Kidney tubule cell (primary cell): ENCODE data around the gene MON1B.

Source experiments
- DNase-seq: peaks from one replicate; pipeline ENCODE4 v3.0.0-alpha.2; 2018; ENCODE audit warnings: low spot score

The MON1B gene

DNA sequence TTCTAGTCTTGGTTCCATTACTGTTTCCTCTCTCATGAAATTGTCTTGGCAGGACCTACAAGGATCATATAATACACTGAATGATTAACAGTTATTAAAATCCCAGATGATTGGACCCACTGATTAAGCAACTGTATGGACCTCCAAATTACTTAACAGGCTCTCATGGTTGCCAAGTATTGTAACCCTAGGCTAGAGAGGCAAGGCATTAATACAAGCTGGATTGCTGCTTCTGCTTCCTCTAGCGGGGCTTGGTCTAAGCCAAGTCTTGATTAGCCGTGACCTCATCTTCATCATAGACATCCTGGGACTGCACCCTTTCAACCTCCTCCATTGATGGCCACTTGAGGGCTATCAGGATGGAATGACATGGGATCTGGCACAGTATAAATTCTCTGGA lies 55.2 kb downstream of the MON1B start:
- DNase-seq: no peak

DNA sequence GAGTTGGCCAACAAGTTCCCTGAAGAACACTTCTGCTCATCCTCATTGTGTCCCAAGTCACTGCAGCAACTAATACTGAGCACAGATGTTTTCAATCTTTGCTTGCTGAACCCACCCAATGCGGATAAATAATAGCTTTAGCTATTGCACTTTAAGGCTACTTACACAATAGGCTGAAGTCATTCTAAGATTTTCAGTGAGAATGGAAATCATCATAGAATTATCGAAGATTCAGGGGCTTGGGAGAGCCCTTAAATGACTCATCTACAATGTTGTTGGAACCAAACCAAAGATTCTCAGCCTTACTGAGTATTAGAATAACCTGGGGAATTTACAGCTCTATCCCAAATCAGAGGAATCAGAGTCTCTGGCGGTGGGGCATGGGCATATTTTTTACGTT lies 59.4 kb downstream of the MON1B start:
- DNase-seq: no peak
